Measurements from ENCODE around the gene GALR2. TPM values are rescaled to one million over a fixed set of nuclear protein-coding genes. Genes with fewer than 3 reads are reported as not detected.
A peak's percentile ranks its signal among the peaks of the same experiment; 100 is the strongest.

GALR2 gene
- total and polyA plus RNA-seq, 10 of the 15 experiments (the other 5 are each of a cell fraction or from before 2014, with no cell fraction given): 0.06 to 1.2 (median 0.22) TPM; not detected in 5

DNA sequence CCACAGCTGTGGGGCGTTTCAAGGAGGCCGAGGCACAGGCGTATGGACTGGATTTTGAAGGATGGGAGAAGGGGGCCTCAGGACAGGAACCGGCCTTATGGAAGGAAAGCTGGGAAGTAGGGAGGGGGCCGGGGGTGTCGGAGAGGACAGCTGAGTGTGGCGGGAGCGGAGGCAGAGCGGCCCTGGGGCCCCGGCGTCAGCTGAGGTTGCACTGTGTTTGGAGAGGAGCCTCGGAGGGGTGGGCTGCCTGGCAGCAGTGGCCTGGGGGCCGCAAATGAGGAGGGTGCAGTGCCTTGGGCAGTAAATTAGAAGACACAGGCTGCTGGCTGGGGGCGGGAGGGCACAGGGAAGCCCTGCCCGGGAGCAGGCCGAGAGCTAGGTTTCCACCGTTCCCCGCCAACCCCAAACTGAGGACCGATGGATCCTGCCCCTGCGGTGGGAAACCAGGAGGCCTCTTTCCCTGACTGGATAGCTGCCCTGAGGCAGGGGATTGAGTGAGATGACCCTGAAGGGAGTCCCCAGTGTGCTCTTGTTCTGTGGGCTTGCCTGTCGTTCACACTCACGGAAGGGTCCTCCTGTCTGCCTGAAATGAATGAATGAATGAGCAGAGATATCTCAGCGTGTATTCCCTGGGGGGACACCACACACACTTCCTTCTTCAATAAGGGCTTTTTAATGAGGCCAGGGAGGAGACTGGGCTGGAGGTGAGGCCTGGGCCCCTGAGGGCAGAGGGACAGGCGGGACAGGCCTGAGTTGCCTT is 48.0 kb downstream of the GALR2 start:
- Histone ChIP-seq H2AFZ (ENCODE audit: control insufficient read depth, low read depth, low read length) (no peak overlapping the region), H3K36me3 (ENCODE audit: control insufficient read depth in 2 of 2, insufficient read depth in 2 of 2, low read length in 1 of 2) (no peaks in the 10 kb centered on the region), H3K27ac (ENCODE audit: control insufficient read depth, insufficient read depth) (no peak overlapping the region), H3K9ac (ENCODE audit: control insufficient read depth, insufficient read depth, low read length) (no peak overlapping the region), H4K20me1 (ENCODE audit: control insufficient read depth, insufficient read depth) (no peaks in the 10 kb centered on the region), H3K4me3 (no peak overlapping the region), H3K4me2 (ENCODE audit: control insufficient read depth, insufficient read depth) (peak overlapping the region; percentile 88; the same call in 1 of the 2 replicates), H3K4me1 (ENCODE audit: control insufficient read depth, insufficient read depth, low read length) (peaks cover 6% of the 10 kb centered on the region), H3K79me2 (ENCODE audit: control insufficient read depth, insufficient read depth, low read length) (no peaks in the 10 kb centered on the region), H3K27me3 (replicated peaks in 1 of 2; ENCODE audit: control insufficient read depth in 2 of 2, insufficient read depth in 2 of 2, low read length in 1 of 2) (no peaks in the 10 kb centered on the region), H3K9me3 (replicated peaks; ENCODE audit: control insufficient read depth, insufficient read depth, low read length) (no peaks in the 10 kb centered on the region)
- DNase-seq (ENCODE audit: low read depth, low spot score) (no peak), ATAC-seq (no peak), FAIRE-seq (no peak)
- ChIA-PET RAD21 (ENCODE audit: unreplicated experiment) (interaction anchor here (1.4 to 9.9 kb wide), 7 partner anchors 58 to 176 kb away, joined by 3 to 149 read pairs (median 14); partner anchors contain the start of gene UBALD2), POLR2A (interaction anchor here (0.9 kb wide), 1 partner anchor 146 kb away, joined by 6 read pairs; no protein-coding TSS in a partner anchor), CTCF (interaction anchor here (0.7 to 18.3 kb wide), 14 partner anchors 10 to 177 kb away, joined by 3 to 316 read pairs (median 6); partner anchors contain the start of gene FOXJ1), SMC1A (ENCODE audit: uncharacterized antibody, unreplicated experiment) (interaction anchor here (0.6 to 9.0 kb wide), 12 partner anchors 23 to 161 kb away, joined by 3 to 77 read pairs (median 4); no protein-coding TSS in a partner anchor)
- intact Hi-C loops (cut with micrococcal nuclease; ENCODE audit: unreplicated experiment): loop anchor here (10.0 kb wide), 1 partner anchor 262 kb away; the partner anchor contains the start of gene SPHK1
- no TSS peak for BruUV-seq (replicated peaks)
- in situ Hi-C loops (cut with MboI): loop anchor here (5.0 kb wide), 1 partner anchor 160 kb away; no protein-coding TSS in a partner anchor
- WGBS (ENCODE audit: insufficient coverage, insufficient replicate concordance, low lambda C conversion rate, missing lambda C conversion rate): 88% methylated on average over 22 of the region's 24 CpGs
- TF ChIP-seq NR2F1 (conservative IDR thresholded peaks at IDR 0.05) (no peak), KDM1A (IDR thresholded peaks at IDR 0.05; ENCODE audit: borderline replicate concordance) (no peak), SPI1 (IDR thresholded peaks at IDR 0.05; ENCODE audit: borderline replicate concordance, insufficient read depth, low read depth, low read length) (0 out of 2 replicates have a peak, but pooled peaks have one; percentile 2), PML (IDR thresholded peaks at IDR 0.05; ENCODE audit: low read length) (no peak), FOXM1 (IDR thresholded peaks at IDR 0.05; ENCODE audit: low read depth, low read length) (no peak), BACH1 (IDR thresholded peaks at IDR 0.05; ENCODE audit: borderline replicate concordance) (no peak)
- TF ChIP-seq, protein P1, sequence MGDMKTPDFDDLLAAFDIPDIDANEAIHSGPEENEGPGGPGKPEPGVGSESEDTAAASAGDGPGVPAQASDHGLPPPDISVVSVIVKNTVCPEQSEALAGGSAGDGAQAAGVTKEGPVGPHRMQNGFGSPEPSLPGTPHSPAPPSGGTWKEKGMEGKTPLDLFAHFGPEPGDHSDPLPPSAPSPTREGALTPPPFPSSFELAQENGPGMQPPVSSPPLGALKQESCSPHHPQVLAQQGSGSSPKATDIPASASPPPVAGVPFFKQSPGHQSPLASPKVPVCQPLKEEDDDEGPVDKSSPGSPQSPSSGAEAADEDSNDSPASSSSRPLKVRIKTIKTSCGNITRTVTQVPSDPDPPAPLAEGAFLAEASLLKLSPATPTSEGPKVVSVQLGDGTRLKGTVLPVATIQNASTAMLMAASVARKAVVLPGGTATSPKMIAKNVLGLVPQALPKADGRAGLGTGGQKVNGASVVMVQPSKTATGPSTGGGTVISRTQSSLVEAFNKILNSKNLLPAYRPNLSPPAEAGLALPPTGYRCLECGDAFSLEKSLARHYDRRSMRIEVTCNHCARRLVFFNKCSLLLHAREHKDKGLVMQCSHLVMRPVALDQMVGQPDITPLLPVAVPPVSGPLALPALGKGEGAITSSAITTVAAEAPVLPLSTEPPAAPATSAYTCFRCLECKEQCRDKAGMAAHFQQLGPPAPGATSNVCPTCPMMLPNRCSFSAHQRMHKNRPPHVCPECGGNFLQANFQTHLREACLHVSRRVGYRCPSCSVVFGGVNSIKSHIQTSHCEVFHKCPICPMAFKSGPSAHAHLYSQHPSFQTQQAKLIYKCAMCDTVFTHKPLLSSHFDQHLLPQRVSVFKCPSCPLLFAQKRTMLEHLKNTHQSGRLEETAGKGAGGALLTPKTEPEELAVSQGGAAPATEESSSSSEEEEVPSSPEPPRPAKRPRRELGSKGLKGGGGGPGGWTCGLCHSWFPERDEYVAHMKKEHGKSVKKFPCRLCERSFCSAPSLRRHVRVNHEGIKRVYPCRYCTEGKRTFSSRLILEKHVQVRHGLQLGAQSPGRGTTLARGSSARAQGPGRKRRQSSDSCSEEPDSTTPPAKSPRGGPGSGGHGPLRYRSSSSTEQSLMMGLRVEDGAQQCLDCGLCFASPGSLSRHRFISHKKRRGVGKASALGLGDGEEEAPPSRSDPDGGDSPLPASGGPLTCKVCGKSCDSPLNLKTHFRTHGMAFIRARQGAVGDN (IDR thresholded peaks at IDR 0.05): no peak
- TF ChIP-seq, protein P2, sequence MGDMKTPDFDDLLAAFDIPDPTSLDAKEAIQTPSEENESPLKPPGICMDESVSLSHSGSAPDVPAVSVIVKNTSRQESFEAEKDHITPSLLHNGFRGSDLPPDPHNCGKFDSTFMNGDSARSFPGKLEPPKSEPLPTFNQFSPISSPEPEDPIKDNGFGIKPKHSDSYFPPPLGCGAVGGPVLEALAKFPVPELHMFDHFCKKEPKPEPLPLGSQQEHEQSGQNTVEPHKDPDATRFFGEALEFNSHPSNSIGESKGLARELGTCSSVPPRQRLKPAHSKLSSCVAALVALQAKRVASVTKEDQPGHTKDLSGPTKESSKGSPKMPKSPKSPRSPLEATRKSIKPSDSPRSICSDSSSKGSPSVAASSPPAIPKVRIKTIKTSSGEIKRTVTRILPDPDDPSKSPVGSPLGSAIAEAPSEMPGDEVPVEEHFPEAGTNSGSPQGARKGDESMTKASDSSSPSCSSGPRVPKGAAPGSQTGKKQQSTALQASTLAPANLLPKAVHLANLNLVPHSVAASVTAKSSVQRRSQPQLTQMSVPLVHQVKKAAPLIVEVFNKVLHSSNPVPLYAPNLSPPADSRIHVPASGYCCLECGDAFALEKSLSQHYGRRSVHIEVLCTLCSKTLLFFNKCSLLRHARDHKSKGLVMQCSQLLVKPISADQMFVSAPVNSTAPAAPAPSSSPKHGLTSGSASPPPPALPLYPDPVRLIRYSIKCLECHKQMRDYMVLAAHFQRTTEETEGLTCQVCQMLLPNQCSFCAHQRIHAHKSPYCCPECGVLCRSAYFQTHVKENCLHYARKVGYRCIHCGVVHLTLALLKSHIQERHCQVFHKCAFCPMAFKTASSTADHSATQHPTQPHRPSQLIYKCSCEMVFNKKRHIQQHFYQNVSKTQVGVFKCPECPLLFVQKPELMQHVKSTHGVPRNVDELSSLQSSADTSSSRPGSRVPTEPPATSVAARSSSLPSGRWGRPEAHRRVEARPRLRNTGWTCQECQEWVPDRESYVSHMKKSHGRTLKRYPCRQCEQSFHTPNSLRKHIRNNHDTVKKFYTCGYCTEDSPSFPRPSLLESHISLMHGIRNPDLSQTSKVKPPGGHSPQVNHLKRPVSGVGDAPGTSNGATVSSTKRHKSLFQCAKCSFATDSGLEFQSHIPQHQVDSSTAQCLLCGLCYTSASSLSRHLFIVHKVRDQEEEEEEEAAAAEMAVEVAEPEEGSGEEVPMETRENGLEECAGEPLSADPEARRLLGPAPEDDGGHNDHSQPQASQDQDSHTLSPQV (IDR thresholded peaks at IDR 0.05): no peak

All from GM12878 (cell line).